ENCODE measurements around the gene POTEI.
"Not testable (repeated sequence)": the region's sequence is repeated elsewhere in the genome, so short reads cannot be mapped to it uniquely, and the experiment has no call there.

The POTEI gene
- long read RNA-seq, donor 1: 0 reads
- long read RNA-seq, donor 2: 0 reads
- long read RNA-seq, donor 3: 0 reads
- long read RNA-seq, donor 4: 0 reads
- long read RNA-seq, donor 5, partial matches to known transcripts: 9 of 9 reads
- long read RNA-seq, donor 5, other reads (novel, unspliced or antisense): 0 of 9 reads
- long read RNA-seq, donor 6: 0 reads
- long read RNA-seq, donor 7: 0 reads
- long read RNA-seq, donor 8: 0 reads

DNA sequence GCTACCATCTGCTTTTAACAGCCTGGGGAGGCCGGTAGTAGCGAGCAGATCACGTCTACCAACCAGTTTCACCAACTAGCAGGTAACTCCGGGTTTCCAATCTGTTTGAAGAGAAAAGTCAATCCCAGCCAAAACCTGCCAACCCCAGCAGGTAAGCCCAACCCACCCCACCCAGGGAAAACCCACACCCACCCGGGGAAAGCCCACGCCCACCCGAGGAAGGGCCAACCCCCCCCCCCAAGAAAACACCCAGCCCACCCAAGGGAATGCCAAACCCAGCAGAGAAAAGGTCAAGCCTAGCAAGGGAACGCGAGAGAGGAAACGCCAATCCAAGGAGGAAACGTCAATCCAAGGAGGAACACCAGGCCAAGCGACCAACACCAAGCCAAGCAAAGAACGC is at the start of gene POTEI:
Gene POTEI, minus strand, starts transcription at position 101 of the 400 bp plus-strand sequence. Its CDS starts 93 bp downstream, at position 8.
- not testable (repeated sequence) for DNase-seq

DNA sequence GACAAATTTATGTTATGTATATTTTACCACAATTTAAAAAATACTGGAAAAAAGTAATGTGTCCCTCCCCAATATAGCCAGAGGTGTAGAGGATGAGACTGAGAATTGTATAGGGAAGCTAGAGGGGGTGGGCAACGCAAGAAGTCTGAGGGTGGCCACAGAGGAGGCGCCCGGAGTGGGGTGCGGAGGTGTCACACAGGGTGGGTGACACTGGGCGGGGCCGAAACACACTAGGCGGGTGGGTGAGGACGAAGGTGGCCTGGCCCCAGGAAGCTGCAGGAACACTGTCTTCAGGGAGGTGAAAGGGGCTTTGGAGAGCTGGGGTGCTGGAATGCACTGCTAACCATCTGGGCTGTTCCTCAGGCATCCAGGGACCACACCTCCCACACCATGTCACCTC is 47.3 kb upstream of the POTEI start:
- DNase-seq: not testable (repeated sequence)

- DNase-seq: not testable (repeated sequence)
Observed at GRCh38 chr2:130554178-130554577, 45.0 kb upstream of the POTEI start.

DNA sequence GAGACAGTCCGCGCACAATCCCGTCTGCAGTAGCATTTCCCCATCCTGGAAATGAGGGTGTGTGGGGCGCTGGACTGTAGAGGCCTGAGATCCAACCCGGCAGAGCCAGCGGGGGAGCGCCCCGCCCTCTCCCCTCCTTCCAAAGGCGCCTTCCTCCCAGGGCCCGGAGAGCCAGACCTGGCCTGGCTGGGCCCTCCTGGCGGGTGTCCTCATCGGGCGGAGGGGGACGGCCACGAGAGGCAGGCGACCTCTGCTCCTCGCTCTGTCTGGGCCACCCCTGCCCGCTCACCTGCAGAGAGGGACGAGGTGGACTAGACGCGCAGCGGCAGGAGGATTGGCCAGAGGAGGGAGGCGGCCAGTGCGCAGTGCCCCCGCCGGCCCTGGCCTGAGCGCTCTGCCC is 40.3 kb upstream of the POTEI start:
- not testable (repeated sequence) for DNase-seq

- DNase-seq: not testable (repeated sequence)
Observed at GRCh38 chr2:130548418-130548817, 39.3 kb upstream of the POTEI start.

DNA sequence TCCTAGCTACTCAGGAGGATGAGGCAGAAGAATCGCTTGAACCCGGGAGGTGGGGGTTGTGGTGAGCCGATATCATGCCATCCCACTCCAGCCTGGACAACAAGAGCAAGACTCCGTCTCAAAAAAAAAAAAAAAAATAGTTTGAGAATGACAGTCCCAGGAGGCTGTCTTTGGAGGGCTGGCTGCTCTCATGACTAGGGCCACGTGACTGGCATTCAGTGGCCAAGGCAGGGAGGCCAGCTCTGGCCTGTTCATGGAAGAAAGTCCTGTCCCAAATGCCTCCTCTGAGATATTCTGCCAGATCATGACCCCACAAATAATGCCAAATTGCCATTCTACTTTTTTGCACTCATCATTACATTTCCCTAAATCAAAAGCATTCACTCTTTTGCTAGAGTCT is 35.9 kb upstream of the POTEI start:
- not testable (repeated sequence) for DNase-seq

- DNase-seq: not testable (repeated sequence)
Observed at GRCh38 chr2:130543785-130544528, 34.8 kb upstream of the POTEI start.

DNA sequence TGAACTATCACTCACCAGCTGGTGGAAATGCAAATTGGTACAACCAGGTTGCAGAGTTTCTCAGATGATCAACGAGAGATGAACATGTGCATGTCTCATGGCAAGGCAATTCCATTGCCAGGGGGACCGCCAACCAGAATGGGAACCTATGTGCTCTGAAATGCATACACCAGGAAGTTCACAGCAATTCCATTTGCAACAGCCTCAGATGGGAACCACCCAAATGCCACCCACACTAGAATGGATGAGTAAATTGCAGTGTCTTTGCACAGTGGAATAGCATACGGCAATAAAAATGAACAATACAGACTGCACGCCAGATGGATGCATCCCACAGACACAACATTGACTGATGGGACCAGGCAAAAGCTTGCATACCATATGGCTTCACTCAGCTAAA is 33.7 kb upstream of the POTEI start:
- DNase-seq: not testable (repeated sequence)

- DNase-seq: not testable (repeated sequence)
Observed at GRCh38 chr2:130538271-130538670, 29.1 kb upstream of the POTEI start.

DNA sequence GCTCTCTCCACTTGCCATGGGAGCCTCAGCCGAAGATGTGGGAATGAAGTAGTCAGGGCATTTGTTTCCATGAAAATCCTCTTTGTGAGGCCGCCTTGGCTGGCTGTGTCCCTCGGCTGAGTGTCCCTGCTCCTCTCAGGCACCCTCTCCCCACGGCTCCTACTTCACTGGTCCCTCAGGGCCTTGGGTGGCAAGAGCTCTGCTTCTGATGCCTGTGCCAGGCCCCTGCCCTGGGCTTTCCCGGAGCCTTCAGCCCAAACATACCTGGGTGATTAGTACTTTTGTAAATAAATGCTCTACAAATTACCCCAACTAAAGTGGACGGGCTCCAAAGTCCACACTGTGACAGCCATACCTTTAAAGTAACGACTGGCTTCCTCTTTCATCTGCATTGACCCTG is 27.5 kb upstream of the POTEI start:
- DNase-seq: not testable (repeated sequence)

DNA sequence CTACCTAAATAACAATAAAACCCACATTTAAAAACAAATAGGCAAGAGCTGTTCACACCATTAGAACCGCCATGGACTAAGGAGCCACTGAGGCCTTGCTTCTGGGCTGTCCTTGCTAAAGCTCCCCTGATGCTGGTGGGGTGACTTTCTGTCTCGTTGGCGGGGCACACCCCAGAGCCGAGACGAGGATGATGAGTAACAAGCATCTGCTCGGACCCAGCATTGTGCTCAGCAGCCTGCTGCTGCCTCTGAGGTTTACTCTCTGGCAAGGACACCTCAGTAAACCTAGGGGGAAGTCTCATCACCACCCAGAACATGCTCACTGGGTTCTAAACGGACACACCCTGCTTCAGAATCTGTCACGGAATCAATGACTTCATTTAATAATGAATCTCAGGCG is 22.5 kb upstream of the POTEI start:
- not testable (repeated sequence) for DNase-seq

GRCh38 chr2:130531225-130531624 is 22.1 kb upstream of the POTEI start:
- DNase-seq: not testable (repeated sequence)

- not testable (repeated sequence) for DNase-seq
Observed at GRCh38 chr2:130530212-130530611, 21.1 kb upstream of the POTEI start.

- DNase-seq: not testable (repeated sequence)
Observed at GRCh38 chr2:130529545-130529944, 20.4 kb upstream of the POTEI start.

- DNase-seq: not testable (repeated sequence)
Observed at GRCh38 chr2:130527365-130527967, 18.3 kb upstream of the POTEI start.

- not testable (repeated sequence) for DNase-seq
Observed at GRCh38 chr2:130522390-130522789, 13.3 kb upstream of the POTEI start.

- not testable (repeated sequence) for DNase-seq
Observed at GRCh38 chr2:130520992-130521391, 11.9 kb upstream of the POTEI start, which contains the start of gene CFC1B. TSS of gene CFC1B (plus strand) at chr2:130521222. CDS start at chr2:130521485, 263 bp downstream.

DNA sequence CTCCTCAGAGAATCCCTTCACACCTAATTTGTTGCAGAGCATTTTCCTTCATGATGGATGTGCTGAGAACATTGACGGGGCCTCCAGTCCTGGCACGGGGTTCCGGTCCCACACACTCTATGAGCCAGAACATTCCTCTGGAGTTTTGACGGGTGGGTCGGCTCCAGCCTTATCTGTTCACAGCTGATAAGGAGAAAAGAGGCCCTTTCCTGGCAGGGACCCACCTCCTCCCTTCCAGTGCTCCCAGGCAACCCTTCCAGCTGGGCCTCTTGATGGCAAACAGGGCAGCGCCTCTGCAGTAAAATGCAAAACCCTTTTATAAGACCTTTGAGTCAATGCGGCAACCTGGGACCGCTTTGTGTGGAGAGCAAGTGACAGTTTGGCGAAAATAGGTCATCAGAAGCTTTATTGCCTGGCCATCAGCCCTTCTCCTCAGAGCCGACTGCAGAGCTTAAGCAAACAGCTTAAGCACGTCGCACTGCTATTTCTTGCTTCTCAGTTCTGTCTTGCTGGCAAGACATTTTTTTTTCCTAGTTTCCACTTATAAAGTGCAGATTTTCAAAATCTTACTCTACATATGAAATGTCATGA is 9.5 kb upstream of the POTEI start:
- not testable (repeated sequence) for DNase-seq

GRCh38 chr2:130511747-130512451 is 2.8 kb upstream of the POTEI start:
- DNase-seq: not testable (repeated sequence)

DNA sequence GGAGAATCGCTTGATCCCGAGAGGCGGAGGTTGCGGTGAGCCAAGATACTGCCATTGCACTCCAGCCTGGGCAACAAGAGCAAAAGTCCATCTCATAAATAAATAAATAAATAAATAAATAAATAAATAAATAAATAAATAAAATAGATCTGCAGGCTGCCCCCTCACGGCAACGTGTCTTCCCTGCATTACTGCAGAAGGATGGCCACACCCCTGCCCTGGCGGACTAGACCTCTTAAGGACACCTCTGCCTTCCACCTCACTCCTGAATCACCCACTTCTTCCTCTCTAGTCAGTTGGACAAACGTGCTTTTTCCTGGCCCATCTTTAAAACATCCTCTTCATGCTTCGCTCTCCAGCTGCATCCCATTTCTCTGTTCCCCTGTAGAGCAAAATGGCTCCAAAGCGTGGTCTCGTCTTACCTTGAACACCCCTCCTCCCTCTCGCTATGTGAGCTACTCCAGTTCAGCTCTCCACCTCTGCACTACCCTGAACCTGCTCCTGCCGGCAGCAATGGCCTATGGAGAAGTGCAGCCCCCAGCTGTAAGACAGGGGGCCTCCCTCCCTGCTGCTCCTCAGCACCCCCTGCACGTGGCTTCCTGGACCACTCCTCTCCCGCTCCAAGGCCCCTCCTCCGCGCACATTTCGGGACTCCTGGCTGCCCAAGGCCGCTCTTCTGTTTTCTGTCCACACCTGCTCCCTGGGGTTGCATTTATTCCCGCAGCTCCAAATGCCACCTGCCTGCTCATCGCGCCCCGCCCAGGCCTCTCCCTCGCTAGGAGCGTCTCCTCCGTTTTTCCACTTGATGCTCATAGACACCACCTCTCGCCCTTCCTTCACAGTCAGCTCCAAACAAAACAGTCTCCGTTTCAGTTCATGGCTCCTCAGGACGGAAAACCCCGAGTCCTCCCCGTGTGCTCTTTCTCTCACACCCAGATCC is 1.9 kb upstream of the POTEI start:
- DNase-seq: not testable (repeated sequence)

DNA sequence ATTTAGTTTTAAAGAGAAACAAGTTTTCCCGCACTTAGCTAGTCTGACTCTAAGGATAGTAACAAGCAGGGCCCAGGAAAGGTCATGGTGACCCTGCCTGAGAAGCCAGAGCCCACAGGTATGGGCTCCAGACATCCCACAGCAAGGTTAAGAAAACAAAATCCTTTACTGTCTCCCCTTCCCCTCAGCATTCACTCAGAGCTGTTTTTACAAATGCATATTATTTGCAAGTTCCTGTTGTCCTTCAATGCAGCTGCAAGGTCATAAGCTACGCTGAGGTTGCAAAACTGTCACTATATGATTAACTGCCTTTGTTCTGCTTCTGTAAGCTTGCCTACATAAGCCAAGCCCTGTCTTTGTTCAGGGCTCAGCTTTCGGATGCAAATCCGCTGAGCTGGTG is 18.1 kb downstream of the POTEI start:
- not testable (repeated sequence) for DNase-seq
